Esophagus squamous epithelium (tissue), 4 donors: ENCODE measurements around the gene IQCE.

Experiments
- CTCF ChIP-seq, 6 experiments: fragments of 450-650 bp in 4 of 6; fragments of 200-600 bp in 2 of 6; sonication (generic) in 2 of 6; IDR thresholded peaks; one replicate each; pipeline ENCODE4 v1.5.1; 2016 to 2019; ENCODE audit warnings: antibody characterized with exemption in 6 of 6, mild to moderate bottlenecking in 4 of 6, moderate library complexity in 4 of 6
- POLR2A ChIP-seq, 4 donors: fragments of 450-650 bp; IDR thresholded peaks; one replicate each; pipeline ENCODE4 v1.6.1; 2017; ENCODE audit warnings: antibody characterized with exemption in 4 of 4, mild to moderate bottlenecking in 4 of 4, moderate library complexity in 3 of 4

- no peak for TF ChIP-seq CTCF (IDR thresholded peaks at IDR 0.05)
- no peak for TF ChIP-seq POLR2A (IDR thresholded peaks at IDR 0.05)
These were observed 17.3 kb upstream of the IQCE start for GRCh38 chr7:2541291-2542010.
